Measurements from ENCODE around the gene CEP85.

The CEP85 gene

DNA sequence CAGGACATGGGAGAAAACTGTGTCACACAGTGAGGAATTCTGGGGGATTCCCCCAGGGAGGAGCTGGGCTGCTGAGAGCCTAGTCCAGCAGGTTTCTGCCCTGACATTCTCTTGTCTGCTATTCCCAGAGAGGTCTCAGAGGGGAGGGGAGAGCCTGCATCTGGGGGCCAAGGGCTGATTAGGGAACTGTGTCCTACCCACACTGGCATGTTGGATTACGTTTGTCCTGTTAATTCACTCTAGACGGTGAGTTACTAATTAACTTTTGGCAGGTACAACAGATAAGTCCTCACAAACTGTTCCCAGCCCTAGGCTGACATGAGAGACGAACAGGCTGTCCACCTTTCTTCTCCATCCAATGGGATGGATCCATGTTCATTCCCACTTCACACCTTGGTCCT is 43.3 kb downstream of the CEP85 start:
- no peak for TF ChIP-seq L3MBTL2 (conservative IDR thresholded peaks at IDR 0.05)
- TF ChIP-seq ARNT (IDR thresholded peaks at IDR 0.05) = no peak
- TF ChIP-seq, protein P1, sequence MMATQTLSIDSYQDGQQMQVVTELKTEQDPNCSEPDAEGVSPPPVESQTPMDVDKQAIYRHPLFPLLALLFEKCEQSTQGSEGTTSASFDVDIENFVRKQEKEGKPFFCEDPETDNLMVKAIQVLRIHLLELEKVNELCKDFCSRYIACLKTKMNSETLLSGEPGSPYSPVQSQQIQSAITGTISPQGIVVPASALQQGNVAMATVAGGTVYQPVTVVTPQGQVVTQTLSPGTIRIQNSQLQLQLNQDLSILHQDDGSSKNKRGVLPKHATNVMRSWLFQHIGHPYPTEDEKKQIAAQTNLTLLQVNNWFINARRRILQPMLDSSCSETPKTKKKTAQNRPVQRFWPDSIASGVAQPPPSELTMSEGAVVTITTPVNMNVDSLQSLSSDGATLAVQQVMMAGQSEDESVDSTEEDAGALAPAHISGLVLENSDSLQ (IDR thresholded peaks at IDR 0.05) = no peak
- TF ChIP-seq ZNF384 (IDR thresholded peaks at IDR 0.05) = no peak
- no peak for TF ChIP-seq FOXA1 (IDR thresholded peaks at IDR 0.05)
- TF ChIP-seq SUZ12 (IDR thresholded peaks at IDR 0.05) = no peak
- TF ChIP-seq FOXK2 (IDR thresholded peaks at IDR 0.05) = no peak
- TF ChIP-seq TARDBP (IDR thresholded peaks at IDR 0.05) = no peak
- TF ChIP-seq SP1 (IDR thresholded peaks at IDR 0.05) = no peak
- no peak for TF ChIP-seq FOXM1 (IDR thresholded peaks at IDR 0.05; ENCODE audit: borderline replicate concordance)
- TF ChIP-seq NFRKB (IDR thresholded peaks at IDR 0.05) = no peak
- TF ChIP-seq LEF1 (IDR thresholded peaks at IDR 0.05; ENCODE audit: borderline replicate concordance) = no peak
- TF ChIP-seq CTBP1 (IDR thresholded peaks at IDR 0.05; ENCODE audit: borderline replicate concordance) = no peak
- TF ChIP-seq ELF4 (IDR thresholded peaks at IDR 0.05) = no peak
- TF ChIP-seq HDGF (IDR thresholded peaks at IDR 0.05; ENCODE audit: borderline replicate concordance) = no peak
- ChIA-PET POLR2A (no interaction called here), CTCF (interaction anchor here (1.0 to 1.2 kb wide), 3 partner anchors 8 to 114 kb away, joined by 3 to 5 read pairs (median 3); no protein-coding TSS in a partner anchor)
- DNase-seq (ENCODE audit: extremely low spot score) = no peak

DNA sequence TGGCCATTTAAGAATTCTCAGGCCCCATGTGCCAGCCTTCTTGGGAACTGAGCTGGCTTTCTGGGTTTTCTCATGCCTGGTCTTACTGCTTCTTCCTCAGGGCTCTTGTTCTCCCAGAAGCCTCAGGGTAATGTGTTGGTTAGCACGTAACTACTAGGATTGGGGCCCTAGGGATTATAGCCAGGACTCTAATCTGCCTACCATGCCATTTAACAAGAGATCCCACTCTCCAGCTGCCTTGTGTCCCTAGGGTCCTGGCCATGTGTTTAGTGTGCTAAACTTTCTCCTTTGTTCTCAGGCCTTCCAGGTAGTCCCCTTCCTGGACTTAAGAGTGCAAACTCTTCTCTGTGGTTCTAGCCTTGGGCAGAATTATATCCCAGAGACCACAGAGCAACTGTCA is 43.7 kb downstream of the CEP85 start:
- no peak for DNase-seq (ENCODE audit: extremely low spot score)
- TF ChIP-seq LEF1 (IDR thresholded peaks at IDR 0.05; ENCODE audit: borderline replicate concordance) = no peak
- TF ChIP-seq ARNT (IDR thresholded peaks at IDR 0.05) = no peak
- TF ChIP-seq ELF4 (IDR thresholded peaks at IDR 0.05) = no peak
- TF ChIP-seq L3MBTL2 (conservative IDR thresholded peaks at IDR 0.05) = no peak
- TF ChIP-seq, protein P1 (IDR thresholded peaks at IDR 0.05) = no peak
- TF ChIP-seq HDGF (IDR thresholded peaks at IDR 0.05; ENCODE audit: borderline replicate concordance) = no peak
- TF ChIP-seq CTBP1 (IDR thresholded peaks at IDR 0.05; ENCODE audit: borderline replicate concordance) = no peak
- no peak for TF ChIP-seq SUZ12 (IDR thresholded peaks at IDR 0.05)
- TF ChIP-seq ZNF384 (IDR thresholded peaks at IDR 0.05) = no peak
- TF ChIP-seq FOXK2 (IDR thresholded peaks at IDR 0.05) = no peak
- no peak for TF ChIP-seq TARDBP (IDR thresholded peaks at IDR 0.05)
- no peak for TF ChIP-seq FOXA1 (IDR thresholded peaks at IDR 0.05)
- no peak for TF ChIP-seq NFRKB (IDR thresholded peaks at IDR 0.05)
- TF ChIP-seq BHLHE40 (IDR thresholded peaks at IDR 0.05; ENCODE audit: borderline replicate concordance) = no peak
- TF ChIP-seq SP1 (IDR thresholded peaks at IDR 0.05) = no peak
- no peak for TF ChIP-seq FOXM1 (IDR thresholded peaks at IDR 0.05; ENCODE audit: borderline replicate concordance)
- ChIA-PET POLR2A (no interaction called here), CTCF (interaction anchor here (1.0 to 1.2 kb wide), 3 partner anchors 8 to 114 kb away, joined by 3 to 5 read pairs (median 3); no protein-coding TSS in a partner anchor)

GRCh38 chr1:26278303-26278702 is 44.3 kb downstream of the CEP85 start:
- TF ChIP-seq FOXM1 (IDR thresholded peaks at IDR 0.05; ENCODE audit: borderline replicate concordance) (no peak), ARNT (IDR thresholded peaks at IDR 0.05) (no peak), SUZ12 (IDR thresholded peaks at IDR 0.05) (no peak), SP1 (IDR thresholded peaks at IDR 0.05) (no peak), NFRKB (IDR thresholded peaks at IDR 0.05) (no peak), HDGF (IDR thresholded peaks at IDR 0.05; ENCODE audit: borderline replicate concordance) (no peak), CTBP1 (IDR thresholded peaks at IDR 0.05; ENCODE audit: borderline replicate concordance) (no peak), BHLHE40 (IDR thresholded peaks at IDR 0.05; ENCODE audit: borderline replicate concordance) (no peak), FOXA1 (IDR thresholded peaks at IDR 0.05) (no peak), ELF4 (IDR thresholded peaks at IDR 0.05) (no peak), FOXK2 (IDR thresholded peaks at IDR 0.05) (no peak), LEF1 (IDR thresholded peaks at IDR 0.05; ENCODE audit: borderline replicate concordance) (no peak)
- TF ChIP-seq, protein P1 (IDR thresholded peaks at IDR 0.05) = no peak
- DNase-seq (ENCODE audit: extremely low spot score) = no peak
- CTCF ChIA-PET = interaction anchor here (1.2 to 1.7 kb wide), 3 partner anchors 7 to 113 kb away, joined by 3 to 8 read pairs (median 5); no protein-coding TSS in a partner anchor
- POLR2A ChIA-PET = no interaction called here

DNA sequence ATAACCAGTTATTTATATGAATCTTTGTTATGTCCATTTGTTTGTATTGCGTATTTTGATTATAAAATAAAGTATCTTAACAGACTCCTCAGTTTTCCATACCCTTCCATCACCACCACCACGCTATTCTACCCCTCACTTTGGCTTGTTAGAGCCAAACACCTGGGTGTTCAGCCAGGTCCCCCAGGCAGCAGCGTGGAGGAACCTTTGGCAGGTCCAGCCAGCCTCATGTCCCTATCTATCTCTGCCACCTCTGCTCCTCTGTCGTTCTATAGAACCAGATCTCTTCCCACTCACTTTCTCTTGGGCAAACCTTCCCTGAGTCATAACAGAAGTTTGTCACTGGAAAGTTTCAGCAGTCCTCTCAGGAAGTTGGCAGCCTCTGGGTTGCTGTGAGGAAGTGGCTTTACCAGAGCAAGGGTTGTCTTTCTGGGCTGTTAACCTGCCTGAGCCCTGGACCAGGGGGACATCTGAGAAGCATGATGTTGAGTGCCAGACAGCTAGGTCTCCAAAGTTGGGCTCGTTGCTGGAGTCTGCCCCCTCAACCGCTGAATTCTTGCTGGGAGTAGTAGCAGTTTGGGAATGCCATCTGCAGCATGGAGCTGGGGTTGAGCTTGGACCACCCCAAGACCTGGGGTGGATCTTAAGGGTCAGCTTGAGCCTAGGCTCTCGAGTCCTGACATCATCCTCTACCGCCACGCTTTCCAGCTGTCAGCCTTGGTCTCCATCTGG is 44.9 kb downstream of the CEP85 start:
- DNase-seq (ENCODE audit: extremely low spot score) = no peak
- POLR2A ChIA-PET = interaction anchor here (1.0 to 1.1 kb wide), 2 partner anchors 12 to 131 kb away, joined by 3 read pairs; no protein-coding TSS in a partner anchor
- CTCF ChIA-PET = interaction anchor here (1.0 to 1.7 kb wide), 6 partner anchors 9 to 138 kb away, joined by 3 to 8 read pairs (median 4); partner anchors contain the start of gene CD52
- TF ChIP-seq LEF1 (IDR thresholded peaks at IDR 0.05; ENCODE audit: borderline replicate concordance) (no peak), BHLHE40 (IDR thresholded peaks at IDR 0.05; ENCODE audit: borderline replicate concordance) (no peak), ARNT (IDR thresholded peaks at IDR 0.05) (no peak), L3MBTL2 (conservative IDR thresholded peaks at IDR 0.05) (no peak), SP1 (IDR thresholded peaks at IDR 0.05) (no peak), FOXK2 (IDR thresholded peaks at IDR 0.05) (no peak), HDGF (IDR thresholded peaks at IDR 0.05; ENCODE audit: borderline replicate concordance) (no peak)
- TF ChIP-seq, protein P1 (IDR thresholded peaks at IDR 0.05) = no peak

All from HEK293T (cell line).